ENCODE results near the gene ATP2A2. TPM values are rescaled to one million over a fixed set of nuclear protein-coding genes. Genes with fewer than 3 reads are reported as not detected.

Gene ATP2A2
- total RNA-seq, 1 experiment from 2014 or later: 154 TPM

DNA sequence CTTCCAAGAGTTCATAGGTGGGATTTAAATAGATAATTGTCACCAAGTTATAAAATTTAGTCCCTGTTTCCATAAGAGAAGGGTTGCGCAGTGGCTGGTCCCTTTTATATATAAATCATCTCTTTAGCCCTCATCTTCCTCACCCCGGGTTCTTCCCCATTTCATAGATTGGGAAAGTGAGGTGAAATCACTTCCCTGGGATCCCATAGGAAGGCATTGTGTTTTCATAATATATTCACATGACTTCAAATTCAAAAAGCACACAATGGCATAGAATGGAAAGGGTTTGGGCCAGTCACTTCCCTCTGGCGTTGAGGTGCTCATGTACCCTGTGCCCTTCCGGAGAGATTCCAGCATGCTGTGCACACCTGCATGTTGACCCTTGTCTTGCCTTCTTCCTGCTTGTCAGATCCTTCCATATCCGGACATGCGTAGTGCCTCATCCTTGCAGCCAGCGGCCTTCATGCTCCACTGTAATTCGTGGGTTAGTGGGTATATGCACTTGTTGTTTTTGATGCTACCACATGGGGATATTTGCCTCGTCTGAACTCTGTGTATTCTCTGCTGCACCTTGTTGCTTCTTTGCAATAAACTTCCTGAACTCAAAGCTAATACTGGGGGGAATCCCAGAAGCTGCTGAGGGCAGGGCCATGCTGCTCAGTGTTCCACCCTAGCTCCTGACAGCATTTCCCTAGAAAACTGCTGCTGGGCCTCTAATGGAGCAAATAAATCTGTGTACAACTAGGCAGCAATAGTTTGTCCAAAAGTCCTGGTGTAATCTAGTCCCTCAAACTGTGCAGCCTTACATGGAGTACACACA, 62.9 kb downstream of the ATP2A2 start:
- no peak overlapping the region for H3K4me3 ChIP-seq
- POLR2A ChIA-PET (ENCODE audit: unreplicated experiment): no interaction called here
- H4K20me1 ChIP-seq (ENCODE audit: insufficient read depth): no peaks in the 10 kb centered on the region
- peak overlapping the region; percentile 91 for H3K27ac ChIP-seq
- peaks cover 73% of the 10 kb centered on the region for H3K36me3 ChIP-seq (ENCODE audit: low read depth)
- no peak for TF ChIP-seq EZH2 (IDR thresholded peaks at IDR 0.05; ENCODE audit: low read depth)
- TF ChIP-seq, protein P1, sequence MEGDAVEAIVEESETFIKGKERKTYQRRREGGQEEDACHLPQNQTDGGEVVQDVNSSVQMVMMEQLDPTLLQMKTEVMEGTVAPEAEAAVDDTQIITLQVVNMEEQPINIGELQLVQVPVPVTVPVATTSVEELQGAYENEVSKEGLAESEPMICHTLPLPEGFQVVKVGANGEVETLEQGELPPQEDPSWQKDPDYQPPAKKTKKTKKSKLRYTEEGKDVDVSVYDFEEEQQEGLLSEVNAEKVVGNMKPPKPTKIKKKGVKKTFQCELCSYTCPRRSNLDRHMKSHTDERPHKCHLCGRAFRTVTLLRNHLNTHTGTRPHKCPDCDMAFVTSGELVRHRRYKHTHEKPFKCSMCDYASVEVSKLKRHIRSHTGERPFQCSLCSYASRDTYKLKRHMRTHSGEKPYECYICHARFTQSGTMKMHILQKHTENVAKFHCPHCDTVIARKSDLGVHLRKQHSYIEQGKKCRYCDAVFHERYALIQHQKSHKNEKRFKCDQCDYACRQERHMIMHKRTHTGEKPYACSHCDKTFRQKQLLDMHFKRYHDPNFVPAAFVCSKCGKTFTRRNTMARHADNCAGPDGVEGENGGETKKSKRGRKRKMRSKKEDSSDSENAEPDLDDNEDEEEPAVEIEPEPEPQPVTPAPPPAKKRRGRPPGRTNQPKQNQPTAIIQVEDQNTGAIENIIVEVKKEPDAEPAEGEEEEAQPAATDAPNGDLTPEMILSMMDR (conservative IDR thresholded peaks at IDR 0.05): no peak
- no peak for DNase-seq
- no peaks in the 10 kb centered on the region for H3K9me3 ChIP-seq (ENCODE audit: insufficient read depth, low read depth)
- BruUV-seq (replicated peaks): no TSS peak
- peaks cover 76% of the 10 kb centered on the region for H3F3A ChIP-seq (ENCODE audit: insufficient read depth, low read depth)
- intact Hi-C loops (cut with micrococcal nuclease; ENCODE audit: unreplicated experiment): loop anchor here (2.0 kb wide), 1 partner anchor 75 kb away; no protein-coding TSS in a partner anchor
- H3K4me2 ChIP-seq: peak overlapping the region; percentile 56
- no peaks in the 10 kb centered on the region for H3K9me2 ChIP-seq (ENCODE audit: insufficient read depth)
- H2AFZ ChIP-seq: no peak overlapping the region
- H3K4me1 ChIP-seq (replicated peaks; ENCODE audit: insufficient read depth): peaks cover 46% of the 10 kb centered on the region
- peaks cover 19% of the 10 kb centered on the region; the same call in 1 of the 2 replicates for H3K79me2 ChIP-seq (ENCODE audit: low read depth)
- H3K27me3 ChIP-seq (ENCODE audit: insufficient read depth, low read depth): no peaks in the 10 kb centered on the region
- CTCF ChIA-PET: no interaction called here

DNA sequence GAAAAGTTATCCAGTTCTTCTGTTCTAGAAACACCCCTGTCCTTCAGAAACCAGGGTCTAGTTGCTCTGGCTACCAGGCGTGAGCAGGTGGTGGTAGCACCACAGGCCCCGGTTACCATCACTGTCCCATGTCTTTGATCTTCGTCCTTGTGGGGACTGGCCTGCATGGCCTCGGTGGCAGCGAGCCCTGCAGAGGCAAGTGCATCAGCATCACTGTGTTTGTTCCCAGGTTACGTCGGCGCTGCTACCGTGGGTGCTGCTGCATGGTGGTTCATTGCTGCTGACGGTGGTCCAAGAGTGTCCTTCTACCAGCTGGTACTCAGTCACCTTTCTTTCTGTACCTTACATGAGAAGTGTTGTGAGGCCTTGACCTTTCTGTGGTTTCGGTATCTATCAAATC, 63.6 kb downstream of the ATP2A2 start:
- no peak for DNase-seq
- H3K27me3 ChIP-seq (ENCODE audit: insufficient read depth, low read depth): no peaks in the 10 kb centered on the region
- intact Hi-C loops (cut with micrococcal nuclease; ENCODE audit: unreplicated experiment): loop anchor here (2.0 kb wide), 1 partner anchor 76 kb away; no protein-coding TSS in a partner anchor
- no peak overlapping the region for H2AFZ ChIP-seq
- H3K9me3 ChIP-seq (ENCODE audit: insufficient read depth, low read depth): no peaks in the 10 kb centered on the region
- ChIA-PET CTCF (no interaction called here), POLR2A (ENCODE audit: unreplicated experiment) (no interaction called here)
- H3K27ac ChIP-seq: peak overlapping the region; percentile 91
- H3K4me1 ChIP-seq (replicated peaks; ENCODE audit: insufficient read depth): peaks cover 39% of the 10 kb centered on the region
- peaks cover 17% of the 10 kb centered on the region; the same call in 1 of the 2 replicates for H3K79me2 ChIP-seq (ENCODE audit: low read depth)
- no peak for TF ChIP-seq EZH2 (IDR thresholded peaks at IDR 0.05; ENCODE audit: low read depth)
- TF ChIP-seq, protein P1 (conservative IDR thresholded peaks at IDR 0.05): no peak
- H3K36me3 ChIP-seq (ENCODE audit: low read depth): peaks cover 73% of the 10 kb centered on the region
- no peaks in the 10 kb centered on the region for H4K20me1 ChIP-seq (ENCODE audit: insufficient read depth)
- TSS peak; percentile 93 for BruUV-seq (replicated peaks)
- H3K4me3 ChIP-seq: 0 out of 2 replicates have a peak overlapping the region, but pooled peaks have one; percentile 1
- H3F3A ChIP-seq (ENCODE audit: insufficient read depth, low read depth): peaks cover 70% of the 10 kb centered on the region
- H3K9me2 ChIP-seq (ENCODE audit: insufficient read depth): no peaks in the 10 kb centered on the region
- peak overlapping the region; percentile 56 for H3K4me2 ChIP-seq

DNA sequence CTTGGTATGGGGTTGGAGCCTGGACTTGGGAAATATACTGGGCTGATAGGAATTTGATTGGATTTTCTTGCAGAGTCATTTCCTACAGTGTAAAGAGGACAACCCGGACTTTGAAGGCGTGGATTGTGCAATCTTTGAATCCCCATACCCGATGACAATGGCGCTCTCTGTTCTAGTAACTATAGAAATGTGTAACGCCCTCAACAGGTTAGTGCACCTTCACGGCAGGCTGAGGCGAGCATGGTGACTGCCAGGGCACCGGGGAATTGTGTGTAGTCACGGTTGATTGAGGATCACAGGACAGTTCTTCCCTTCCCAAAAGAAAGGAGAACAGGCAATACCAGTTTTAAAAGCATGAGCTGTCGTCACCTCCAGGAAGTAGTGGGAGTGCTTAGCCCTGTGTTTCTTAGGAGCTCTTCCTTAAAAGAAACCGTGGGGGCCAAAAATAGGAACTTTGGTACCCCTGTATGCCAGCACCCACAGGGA, 64.2 kb downstream of the ATP2A2 start:
- intact Hi-C loops (cut with micrococcal nuclease; ENCODE audit: unreplicated experiment): loop anchor here (2.0 kb wide), 1 partner anchor 76 kb away; no protein-coding TSS in a partner anchor
- H3K36me3 ChIP-seq (ENCODE audit: low read depth): peaks cover 68% of the 10 kb centered on the region
- peaks cover 34% of the 10 kb centered on the region for H3K4me1 ChIP-seq (replicated peaks; ENCODE audit: insufficient read depth)
- CTCF ChIA-PET: interaction anchor here (0.6 kb wide), 1 partner anchor 256 kb away, joined by 3 read pairs; no protein-coding TSS in a partner anchor
- H3K9me3 ChIP-seq (ENCODE audit: insufficient read depth, low read depth): no peaks in the 10 kb centered on the region
- H3K4me2 ChIP-seq: peak overlapping the region; percentile 65
- no peaks in the 10 kb centered on the region for H3K9me2 ChIP-seq (ENCODE audit: insufficient read depth)
- peaks cover 17% of the 10 kb centered on the region; the same call in 1 of the 2 replicates for H3K79me2 ChIP-seq (ENCODE audit: low read depth)
- H3K4me3 ChIP-seq: 0 out of 2 replicates have a peak overlapping the region, but pooled peaks have one; percentile 1
- H3K27ac ChIP-seq: peak overlapping the region; percentile 91
- POLR2A ChIA-PET (ENCODE audit: unreplicated experiment): interaction anchor here (0.7 kb wide), 1 partner anchor 19 kb away, joined by 3 read pairs; no protein-coding TSS in a partner anchor
- TF ChIP-seq EZH2 (IDR thresholded peaks at IDR 0.05; ENCODE audit: low read depth): no peak
- TF ChIP-seq, protein P1 (conservative IDR thresholded peaks at IDR 0.05): no peak
- no peak overlapping the region for H2AFZ ChIP-seq
- BruUV-seq (replicated peaks): no TSS peak
- DNase-seq: peak; percentile 91 to 99
- H4K20me1 ChIP-seq (ENCODE audit: insufficient read depth): no peaks in the 10 kb centered on the region
- no peaks in the 10 kb centered on the region for H3K27me3 ChIP-seq (ENCODE audit: insufficient read depth, low read depth)
- peaks cover 70% of the 10 kb centered on the region for H3F3A ChIP-seq (ENCODE audit: insufficient read depth, low read depth)

Measured in PC-9 (cell line).